GM18873 (cell line): ENCODE measurements around the gene LCA5.
"Not testable (repeated sequence)": the region's sequence is repeated elsewhere in the genome, so short reads cannot be mapped to it uniquely, and the experiment has no call there.

Experiments
- ATAC-seq: cut with Tn5 transposase; IDR thresholded peaks from one replicate; pipeline ENCODE4 v1.9.1; 2021; ENCODE audit warnings: mild to moderate bottlenecking, moderate library complexity, moderate number of reproducible peaks; ENCODE audit not compliant: unreplicated experiment, low FRiP score

Gene LCA5

GRCh38 chr6:79468116-79468515, 69.1 kb downstream of the LCA5 start:
- ATAC-seq, result no peak

DNA sequence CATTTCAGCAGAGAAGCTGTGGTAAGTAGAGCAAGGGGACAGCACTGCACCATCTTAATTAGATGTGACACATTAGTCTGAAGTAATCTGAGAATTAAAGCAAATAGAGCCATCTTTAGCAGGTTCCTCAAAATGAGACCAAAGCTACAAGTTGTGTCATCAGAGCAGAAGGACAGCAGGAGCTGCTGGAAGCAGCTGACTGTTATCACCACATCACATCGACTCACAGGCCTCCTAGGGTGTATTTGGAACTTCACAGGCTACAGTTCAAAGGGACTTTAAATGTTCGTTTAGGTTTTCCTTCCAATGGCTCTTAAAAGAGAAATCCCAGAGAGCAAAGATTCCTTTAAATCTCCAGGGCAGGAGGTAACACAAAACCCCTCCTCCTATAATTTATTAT, 69.5 kb downstream of the LCA5 start:
- no peak for ATAC-seq

GRCh38 chr6:79466207-79466834, 70.9 kb downstream of the LCA5 start:
- ATAC-seq, result no peak

DNA sequence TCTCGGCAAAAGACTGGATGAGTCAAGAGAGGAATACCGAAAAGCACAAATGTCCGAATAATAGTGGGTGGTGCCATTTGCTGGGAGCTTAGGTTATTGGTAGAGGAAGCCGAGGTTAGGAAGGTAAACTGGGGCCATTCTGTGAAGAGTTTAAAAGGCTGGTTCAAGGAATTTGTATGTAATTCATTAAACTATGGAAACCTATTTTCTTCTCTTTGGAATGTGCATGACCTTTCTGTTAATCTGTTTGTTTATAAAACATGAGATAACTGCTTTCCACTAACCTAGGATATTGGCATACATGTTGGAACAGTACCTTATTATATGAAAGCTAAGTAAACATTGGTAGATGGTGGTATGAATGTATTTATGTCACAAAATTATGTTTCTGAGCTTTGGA, 71.8 kb downstream of the LCA5 start:
- ATAC-seq, result no peak

DNA sequence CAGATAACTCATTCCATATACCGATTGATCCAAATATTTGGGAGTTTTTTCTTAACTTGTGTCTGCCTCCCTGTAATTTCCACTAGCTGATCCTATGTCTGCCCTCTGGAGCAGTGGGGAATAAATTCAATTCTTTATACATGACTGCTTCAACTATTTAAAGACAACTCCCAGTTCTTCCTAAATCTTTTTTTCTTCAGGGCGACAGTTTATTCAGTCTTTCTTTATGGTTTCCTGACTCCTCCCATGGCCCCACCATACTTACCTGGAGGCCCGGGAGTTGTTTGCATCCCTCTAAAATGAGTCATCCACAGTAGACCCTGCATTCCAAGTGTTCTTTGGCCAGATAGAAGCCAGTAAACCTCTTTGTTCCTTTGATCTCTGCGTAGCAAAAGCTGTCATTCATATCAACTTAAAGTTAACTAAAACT, 73.6 kb downstream of the LCA5 start:
- ATAC-seq, result no peak

DNA sequence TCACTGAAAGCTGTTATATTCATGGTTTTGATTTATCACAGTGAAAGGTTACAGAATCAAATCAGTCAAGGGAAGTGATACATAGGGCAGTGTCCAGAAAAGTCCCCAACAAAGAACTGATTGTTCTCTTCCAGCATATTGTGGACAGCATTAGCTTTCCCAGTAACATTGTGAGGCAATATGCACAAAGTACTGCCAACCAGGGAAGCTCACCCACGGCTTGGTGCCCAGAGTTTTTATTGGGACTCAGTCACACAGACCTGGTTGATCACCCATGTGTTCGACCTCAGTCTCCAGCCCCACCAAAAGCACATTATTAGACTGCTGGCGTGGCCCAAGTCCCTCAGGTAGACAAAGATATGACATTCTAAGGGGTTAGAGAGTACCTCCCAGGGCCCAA, 76.0 kb downstream of the LCA5 start:
- no peak for ATAC-seq

- ATAC-seq, result no peak
These were observed 81.8 kb downstream of the LCA5 start for GRCh38 chr6:79455446-79455845.

GRCh38 chr6:79453558-79454042, 83.6 kb downstream of the LCA5 start:
- no peak for ATAC-seq

GRCh38 chr6:79450984-79451383, 86.2 kb downstream of the LCA5 start:
- ATAC-seq, result no peak

- no peak for ATAC-seq
These were observed 91.2 kb downstream of the LCA5 start for GRCh38 chr6:79446006-79446405.

DNA sequence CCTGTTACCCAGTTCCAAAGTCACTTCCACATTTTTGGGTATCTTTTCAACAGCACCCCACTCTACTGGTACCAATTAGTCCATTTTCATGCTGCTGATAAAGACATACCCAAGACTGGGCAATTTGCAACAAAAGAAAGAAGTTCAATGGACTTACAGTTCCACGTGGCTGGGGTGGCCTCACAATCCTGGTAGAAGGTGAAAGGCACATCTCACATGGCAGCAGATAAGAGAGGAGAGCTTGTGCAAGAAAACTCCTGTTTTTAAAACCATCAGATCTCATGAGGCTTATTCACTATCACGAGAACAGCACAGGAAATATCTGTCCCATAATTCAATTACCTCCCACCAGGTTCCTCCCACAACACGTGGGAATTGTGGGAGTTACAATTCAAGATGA, 93.4 kb downstream of the LCA5 start:
- ATAC-seq, result not testable (repeated sequence)

DNA sequence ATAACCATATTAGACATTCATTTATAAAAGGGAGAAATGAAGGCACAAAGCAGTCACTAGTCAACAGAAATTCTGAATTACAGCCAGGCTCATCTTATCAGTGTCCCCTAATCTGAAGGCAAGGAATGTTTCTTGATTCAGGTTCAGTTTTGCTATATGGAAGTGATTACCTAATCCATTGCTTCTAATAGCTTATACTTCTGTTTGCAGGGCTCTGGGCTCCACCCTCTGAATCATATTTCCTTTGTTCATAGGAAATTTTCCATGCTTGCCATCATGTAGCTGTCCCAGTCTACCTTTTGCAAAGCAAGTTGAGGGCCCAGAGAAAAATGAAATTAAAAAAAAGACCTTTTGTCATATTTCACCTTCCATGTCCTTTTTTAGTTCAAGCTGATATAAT, 96.0 kb downstream of the LCA5 start:
- ATAC-seq, result no peak

DNA sequence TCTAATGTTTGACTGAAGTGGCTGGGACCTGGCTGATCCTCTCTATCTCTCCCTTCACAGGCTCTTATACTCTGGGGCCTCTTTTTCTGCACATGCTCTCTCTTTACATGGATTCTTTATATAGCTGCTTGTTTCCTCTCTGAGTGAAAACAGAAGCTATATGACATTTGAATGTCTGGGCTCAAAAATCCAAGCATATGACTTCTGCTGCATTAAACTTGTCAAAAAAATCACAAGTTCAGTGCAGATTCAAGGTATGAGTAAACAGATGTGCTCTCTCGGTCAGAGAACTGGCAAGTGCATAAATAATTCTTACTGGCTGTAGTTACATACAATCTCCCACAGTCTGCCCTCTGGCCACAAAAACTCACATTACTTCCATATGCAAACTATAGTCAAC, 96.6 kb downstream of the LCA5 start:
- no peak for ATAC-seq

GRCh38 chr6:79438030-79438429, 99.2 kb downstream of the LCA5 start:
- ATAC-seq, result no peak

- no peak for ATAC-seq
These were observed 101.0 kb downstream of the LCA5 start for GRCh38 chr6:79436241-79436640.

GRCh38 chr6:79435746-79436145, 101.5 kb downstream of the LCA5 start:
- no peak for ATAC-seq
